Immature natural killer cell (primary cell): ENCODE measurements around the gene MCAT. TPM values are rescaled to one million over a fixed set of nuclear protein-coding genes. Genes with fewer than 3 reads are reported as not detected.

ENCODE experiments used
- DNase-seq, 3 donors: peaks; one replicate each; pipeline ENCODE4 v3.0.0; 2022; ENCODE audit warnings: mixed read lengths in 1 of 3
- H3K27ac Mint-ChIP-seq, 6 donors: one replicate each; pipeline ENCODE4 v1.8.0; 2020; ENCODE audit warnings: mixed read lengths in 6 of 6, mild to moderate bottlenecking in 5 of 6, inconsistent platforms in 4 of 6, moderate library complexity in 3 of 6
- H3K27me3 Mint-ChIP-seq, 3 donors: one replicate each; pipeline ENCODE4 v1.8.0; 2020 to 2021; ENCODE audit warnings: low read depth in 3 of 3, mild to moderate bottlenecking in 3 of 3, mixed read lengths in 3 of 3, moderate library complexity in 3 of 3, inconsistent platforms in 1 of 3
- H3K36me3 Mint-ChIP-seq, 3 donors: one replicate each; pipeline ENCODE4 v1.8.0; 2020; ENCODE audit warnings: mixed read lengths in 3 of 3, inconsistent platforms in 2 of 3, mild to moderate bottlenecking in 2 of 3
- H3K4me1 Mint-ChIP-seq, 2 donors: one replicate each; pipeline ENCODE4 v1.8.0; 2020; ENCODE audit warnings: inconsistent platforms in 2 of 2, mild to moderate bottlenecking in 2 of 2, mixed read lengths in 2 of 2, moderate library complexity in 1 of 2
- H3K4me3 Mint-ChIP-seq, 5 donors: one replicate each; pipeline ENCODE4 v1.8.0; 2020; ENCODE audit warnings: mild to moderate bottlenecking in 5 of 5, mixed read lengths in 5 of 5, inconsistent platforms in 3 of 5, moderate library complexity in 3 of 5
- H3K9me3 Mint-ChIP-seq, 6 donors: one replicate each; pipeline ENCODE4 v1.8.0; 2020; ENCODE audit warnings: mild to moderate bottlenecking in 6 of 6, mixed read lengths in 6 of 6, inconsistent platforms in 4 of 6, moderate library complexity in 3 of 6
- polyA plus RNA-seq, 3 donors: library from polyadenylated mRNA; unstranded; fragments of 300-500 nt; fragmentation: Illumina TruSeq; gene quantifications; one replicate each; pipeline ENCODE4 v1.2.3, GENCODE V29; 2021

The MCAT gene
- polyA plus RNA-seq, 3 donors from 2014 or later: 5.8 to 10.2 (median 9.6) TPM

- Mint-ChIP-seq H3K36me3 (peaks cover 0 to 4% (median 0%) of the 10 kb centered on the region in 3 donors), H3K4me3 (no peak overlapping the region), H3K9me3 (peaks cover 0 to 4% (median 0%) of the 10 kb centered on the region in 6 donors), H3K27ac (no peak overlapping the region), H3K4me1 (no peaks in the 10 kb centered on the region), H3K27me3 (no peaks in the 10 kb centered on the region)
- DNase-seq: no peak
These were observed 44.8 kb downstream of the MCAT start for GRCh38 chr22:43098356-43098755.

GRCh38 chr22:43096420-43096819 lies 46.8 kb downstream of the MCAT start:
- Mint-ChIP-seq H3K9me3 (peaks cover 0 to 4% (median 0%) of the 10 kb centered on the region in 6 donors), H3K4me3 (no peak overlapping the region), H3K27ac (no peak overlapping the region)

GRCh38 chr22:43094551-43094950 lies 48.6 kb downstream of the MCAT start:
- Mint-ChIP-seq H3K9me3 (peaks cover 0 to 4% (median 0%) of the 10 kb centered on the region in 6 donors), H3K27ac (no peak overlapping the region), H3K4me1 (peaks cover 4 to 7% of the 10 kb centered on the region in 2 donors), H3K27me3 (peaks cover 0 to under 1% (median 0%) of the 10 kb centered on the region in 3 donors), H3K4me3 (no peak overlapping the region), H3K36me3 (peaks cover 0 to 4% (median 0%) of the 10 kb centered on the region in 3 donors)
- DNase-seq: no peak

More at GRCh38 chr22:43096420-43096819, 46.8 kb downstream of the MCAT start:
- H3K27me3 Mint-ChIP-seq: no peaks in the 10 kb centered on the region
- no peaks in the 10 kb centered on the region for H3K4me1 Mint-ChIP-seq
- no peak for DNase-seq
- H3K36me3 Mint-ChIP-seq: peaks cover 0 to 4% (median 0%) of the 10 kb centered on the region in 3 donors

GRCh38 chr22:43094085-43094484 lies 49.1 kb downstream of the MCAT start:
- H3K27ac Mint-ChIP-seq: peak overlapping the region in 1 of 6 donors; percentile 42
- H3K9me3 Mint-ChIP-seq: peaks cover 0 to 4% (median 0%) of the 10 kb centered on the region in 6 donors
- H3K4me3 Mint-ChIP-seq: no peak overlapping the region
- H3K27me3 Mint-ChIP-seq: peaks cover 0 to 2% (median 0%) of the 10 kb centered on the region in 3 donors
- peaks cover 7 to 11% of the 10 kb centered on the region in 2 donors for H3K4me1 Mint-ChIP-seq
- DNase-seq: no peak
- H3K36me3 Mint-ChIP-seq: peaks cover 0 to 4% (median 0%) of the 10 kb centered on the region in 3 donors

- H3K27me3 Mint-ChIP-seq: peaks cover 2 to 4% (median 4%) of the 10 kb centered on the region in 3 donors
- DNase-seq: no peak
- peaks cover 14 to 20% of the 10 kb centered on the region in 2 donors for H3K4me1 Mint-ChIP-seq
- H3K27ac Mint-ChIP-seq: no peak overlapping the region
- H3K9me3 Mint-ChIP-seq: peaks cover 0 to 4% (median 0%) of the 10 kb centered on the region in 6 donors
- H3K36me3 Mint-ChIP-seq: peaks cover 0 to 4% (median 0%) of the 10 kb centered on the region in 3 donors
- no peak overlapping the region for H3K4me3 Mint-ChIP-seq
These were observed 51.1 kb downstream of the MCAT start for GRCh38 chr22:43092085-43092484.

- Mint-ChIP-seq H3K4me1 (peaks cover 32 to 39% of the 10 kb centered on the region in 2 donors), H3K36me3 (peaks cover 0 to 4% (median 3%) of the 10 kb centered on the region in 3 donors), H3K27ac (peak overlapping the region; percentile 52 to 81 (median 78)), H3K4me3 (peak overlapping the region; percentile 68 to 87 (median 80)), H3K9me3 (no peaks in the 10 kb centered on the region), H3K27me3 (peaks cover 4 to 6% (median 6%) of the 10 kb centered on the region in 3 donors)
- peak; percentile 46 to 54 (median 49) for DNase-seq
These were observed 52.9 kb downstream of the MCAT start for GRCh38 chr22:43090130-43090789.

- Mint-ChIP-seq H3K36me3 (peaks cover 0 to 5% (median 4%) of the 10 kb centered on the region in 3 donors), H3K27ac (peak within 1 kb of the TSS; percentile 81 to 96 (median 91)), H3K4me3 (peak within 1 kb of the TSS; percentile 86 to 94 (median 87)), H3K27me3 (peaks cover 4 to 6% (median 6%) of the 10 kb centered on the region in 3 donors), H3K4me1 (peaks cover 34 to 40% of the 10 kb centered on the region in 2 donors), H3K9me3 (no peaks in the 10 kb centered on the region)
- peak; percentile 86 to 89 (median 87) for DNase-seq
These were observed 54.0 kb downstream of the MCAT start, which contains the start of gene TTLL1 for GRCh38 chr22:43088984-43089717. TTLL1 (minus strand) TSS chr22:43089391; CDS start chr22:43075586, 13,805 bp downstream.

- Mint-ChIP-seq H3K36me3 (peaks cover 0 to 5% (median 4%) of the 10 kb centered on the region in 3 donors), H3K27me3 (peaks cover 4 to 6% (median 6%) of the 10 kb centered on the region in 3 donors), H3K27ac (peak overlapping the region; percentile 81 to 96 (median 91)), H3K4me1 (peaks cover 34 to 40% of the 10 kb centered on the region in 2 donors), H3K4me3 (peak overlapping the region; percentile 86 to 94 (median 87)), H3K9me3 (no peaks in the 10 kb centered on the region)
- no peak for DNase-seq
These were observed 54.6 kb downstream of the MCAT start for GRCh38 chr22:43088627-43088983.

GRCh38 chr22:43085658-43086606 lies 57.3 kb downstream of the MCAT start:
- Mint-ChIP-seq H3K4me3 (peak overlapping the region in 4 of 5 donors; percentile 19 to 49 (median 36)), H3K27me3 (peaks cover 4 to 6% (median 6%) of the 10 kb centered on the region in 3 donors), H3K36me3 (peaks cover 0 to 5% (median 4%) of the 10 kb centered on the region in 3 donors), H3K27ac (peak overlapping the region; percentile 62 to 91 (median 81)), H3K9me3 (no peaks in the 10 kb centered on the region), H3K4me1 (peaks cover 34 to 40% of the 10 kb centered on the region in 2 donors)
- DNase-seq: peak; percentile 42 to 61 (median 53)

Other genes with a start within 250 kb of the MCAT start
- gene PACSIN2, start 128.2 kb downstream of the MCAT start, polyA plus RNA-seq: 10 to 100 TPM; 18.4 to 31.6 (median 23.0) TPM
- gene TTLL1, start 54.0 kb downstream of the MCAT start, polyA plus RNA-seq: 10 to 100 TPM in 1 of 3 donors, 1 to 10 TPM in 2; 9.4 to 14.4 (median 9.9) TPM
- 1 to 10 TPM in 1 of 3 donors, under 1 TPM in 1, not detected in 1; 0.45 to 1.6 TPM for gene BIK, start 32.6 kb downstream of the MCAT start, polyA plus RNA-seq
- 100 to 1,000 TPM; 338 to 509 (median 463) TPM for gene TSPO, start 8.2 kb upstream of the MCAT start, polyA plus RNA-seq
- gene TTLL12, start 43.7 kb upstream of the MCAT start, polyA plus RNA-seq: 10 to 100 TPM; 10.8 to 17.5 (median 16.4) TPM
- under 1 TPM in 1 of 3 donors, not detected in 2; 0.16 TPM for gene SCUBE1, start 200.0 kb upstream of the MCAT start, polyA plus RNA-seq